GM06990 (cell line): ENCODE data around the gene ZBTB47.

ENCODE experiments used
- DNase-seq: peaks from one replicate; pipeline ENCODE4 v3.0.0-alpha.2; 2011; ENCODE audit not compliant: insufficient read length; ENCODE audit errors: extremely low read depth
- H3K27me3 ChIP-seq: replicated peaks from 2 replicates; pipeline ENCODE4 v1.6.0; 2011; ENCODE audit warnings: low read length; ENCODE audit not compliant: control insufficient read depth, insufficient read depth
- H3K36me3 ChIP-seq: 2 replicates; pipeline ENCODE4 v1.5.1; 2011; ENCODE audit warnings: low read length; ENCODE audit not compliant: control insufficient read depth, insufficient read depth
- H3K4me3 ChIP-seq: replicated peaks from 2 replicates; pipeline ENCODE4 v1.5.1; 2011; ENCODE audit warnings: low read depth, mild to moderate bottlenecking, control low read depth, low read length
- TF ChIP-seq, protein P1 (sequence below): IDR thresholded peaks from 2 replicates; pipeline ENCODE4 v1.5.1; 2011; ENCODE audit warnings: low read length, control low read depth, mild to moderate bottlenecking, inconsistent platforms; ENCODE audit not compliant: insufficient read depth, poor library complexity, severe bottlenecking

Gene ZBTB47

DNA sequence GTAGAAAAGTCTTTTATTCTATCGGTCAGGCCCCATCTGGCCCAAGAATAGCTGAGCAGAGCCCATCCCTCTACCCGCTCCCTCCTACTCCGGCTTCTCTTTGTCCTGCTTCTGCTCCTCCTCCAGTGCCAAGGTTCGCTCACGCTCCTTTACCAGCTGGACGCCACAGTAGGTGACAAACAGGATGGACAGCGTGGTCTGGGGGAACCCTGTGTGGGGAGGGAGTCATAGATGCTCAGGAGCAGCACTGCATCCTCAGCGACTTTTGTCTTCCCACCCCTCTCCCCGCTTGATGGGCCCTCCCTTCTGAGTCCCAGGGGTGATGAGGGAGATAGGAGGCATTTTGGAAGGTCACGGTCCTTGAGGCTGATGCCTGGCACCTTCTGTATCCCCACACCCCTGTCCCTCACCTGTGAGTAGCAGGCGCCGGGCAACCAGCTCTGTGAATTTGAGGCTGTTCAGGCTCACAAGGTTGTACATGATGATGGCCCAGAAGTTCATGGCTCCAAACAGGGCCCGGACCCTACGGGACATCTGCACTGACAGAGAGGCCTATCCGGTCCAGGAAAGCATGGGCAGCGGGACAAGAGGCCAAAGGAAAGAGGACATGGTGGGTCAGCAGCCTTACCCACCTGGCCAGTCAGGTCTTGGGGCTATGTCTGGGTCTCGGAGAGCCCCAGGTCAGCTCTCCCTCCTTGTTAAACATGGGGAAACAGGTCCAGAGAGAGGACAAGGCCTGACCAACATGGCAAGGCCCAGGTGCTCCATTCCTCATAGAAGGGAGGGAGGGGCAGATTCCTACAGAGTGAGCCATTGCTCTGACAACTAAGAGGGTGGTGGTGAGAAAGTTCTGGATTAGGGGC, 39.4 kb downstream of the ZBTB47 start:
- TF ChIP-seq, protein P1, sequence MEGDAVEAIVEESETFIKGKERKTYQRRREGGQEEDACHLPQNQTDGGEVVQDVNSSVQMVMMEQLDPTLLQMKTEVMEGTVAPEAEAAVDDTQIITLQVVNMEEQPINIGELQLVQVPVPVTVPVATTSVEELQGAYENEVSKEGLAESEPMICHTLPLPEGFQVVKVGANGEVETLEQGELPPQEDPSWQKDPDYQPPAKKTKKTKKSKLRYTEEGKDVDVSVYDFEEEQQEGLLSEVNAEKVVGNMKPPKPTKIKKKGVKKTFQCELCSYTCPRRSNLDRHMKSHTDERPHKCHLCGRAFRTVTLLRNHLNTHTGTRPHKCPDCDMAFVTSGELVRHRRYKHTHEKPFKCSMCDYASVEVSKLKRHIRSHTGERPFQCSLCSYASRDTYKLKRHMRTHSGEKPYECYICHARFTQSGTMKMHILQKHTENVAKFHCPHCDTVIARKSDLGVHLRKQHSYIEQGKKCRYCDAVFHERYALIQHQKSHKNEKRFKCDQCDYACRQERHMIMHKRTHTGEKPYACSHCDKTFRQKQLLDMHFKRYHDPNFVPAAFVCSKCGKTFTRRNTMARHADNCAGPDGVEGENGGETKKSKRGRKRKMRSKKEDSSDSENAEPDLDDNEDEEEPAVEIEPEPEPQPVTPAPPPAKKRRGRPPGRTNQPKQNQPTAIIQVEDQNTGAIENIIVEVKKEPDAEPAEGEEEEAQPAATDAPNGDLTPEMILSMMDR = no peak
- H3K27me3 ChIP-seq = peaks cover 2% of the 10 kb centered on the region

DNA sequence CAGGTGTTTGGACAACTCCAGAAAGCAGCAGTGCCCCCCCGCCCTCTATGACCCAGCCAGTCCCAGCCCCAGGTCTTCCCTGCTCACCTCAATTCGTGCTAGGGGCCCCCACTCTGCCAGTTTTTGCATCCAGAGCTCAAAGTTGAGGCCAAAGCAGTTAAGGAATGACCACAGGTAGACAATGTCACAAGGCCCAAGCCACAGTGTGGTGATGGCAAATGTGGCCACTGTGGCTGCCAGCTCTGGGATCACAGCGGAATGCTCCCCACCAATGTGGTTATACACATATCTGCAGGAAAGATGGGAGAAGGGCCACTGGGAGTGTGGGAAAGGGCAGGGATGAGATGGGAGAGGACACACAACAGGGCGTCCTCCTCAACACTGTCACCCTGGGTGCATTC, 40.0 kb downstream of the ZBTB47 start:
- no peak overlapping the region for H3K4me3 ChIP-seq
- TF ChIP-seq, protein P1 = no peak
- peaks cover 2% of the 10 kb centered on the region for H3K27me3 ChIP-seq
- no peaks in the 10 kb centered on the region for H3K36me3 ChIP-seq
- DNase-seq = no peak

More for the DNA sequence above, 39.4 kb downstream of the ZBTB47 start:
- no peak overlapping the region for H3K4me3 ChIP-seq
- no peak for DNase-seq
- no peaks in the 10 kb centered on the region for H3K36me3 ChIP-seq

DNA sequence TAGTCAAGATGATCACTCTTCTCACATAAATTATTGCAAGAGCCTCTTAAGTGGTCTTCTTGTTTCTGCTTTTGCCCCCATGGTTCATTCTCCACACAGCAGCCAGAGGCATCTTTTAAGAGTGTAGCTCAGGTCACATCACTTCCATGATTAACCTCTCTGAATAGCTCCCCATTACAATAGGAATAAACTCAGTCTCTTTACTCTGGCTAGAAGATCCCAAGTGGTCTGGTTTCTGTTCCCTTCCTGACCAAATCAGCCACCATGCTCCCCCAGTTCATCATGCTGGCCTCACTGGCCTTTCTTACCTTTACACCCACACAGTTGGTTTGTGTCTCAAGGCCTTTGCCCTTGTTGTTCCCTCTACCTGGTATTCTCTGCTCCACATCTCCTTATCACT, 40.9 kb downstream of the ZBTB47 start:
- no peak overlapping the region for H3K4me3 ChIP-seq
- DNase-seq = no peak
- peaks cover 2% of the 10 kb centered on the region for H3K27me3 ChIP-seq
- TF ChIP-seq, protein P1 = no peak
- H3K36me3 ChIP-seq = no peaks in the 10 kb centered on the region

DNA sequence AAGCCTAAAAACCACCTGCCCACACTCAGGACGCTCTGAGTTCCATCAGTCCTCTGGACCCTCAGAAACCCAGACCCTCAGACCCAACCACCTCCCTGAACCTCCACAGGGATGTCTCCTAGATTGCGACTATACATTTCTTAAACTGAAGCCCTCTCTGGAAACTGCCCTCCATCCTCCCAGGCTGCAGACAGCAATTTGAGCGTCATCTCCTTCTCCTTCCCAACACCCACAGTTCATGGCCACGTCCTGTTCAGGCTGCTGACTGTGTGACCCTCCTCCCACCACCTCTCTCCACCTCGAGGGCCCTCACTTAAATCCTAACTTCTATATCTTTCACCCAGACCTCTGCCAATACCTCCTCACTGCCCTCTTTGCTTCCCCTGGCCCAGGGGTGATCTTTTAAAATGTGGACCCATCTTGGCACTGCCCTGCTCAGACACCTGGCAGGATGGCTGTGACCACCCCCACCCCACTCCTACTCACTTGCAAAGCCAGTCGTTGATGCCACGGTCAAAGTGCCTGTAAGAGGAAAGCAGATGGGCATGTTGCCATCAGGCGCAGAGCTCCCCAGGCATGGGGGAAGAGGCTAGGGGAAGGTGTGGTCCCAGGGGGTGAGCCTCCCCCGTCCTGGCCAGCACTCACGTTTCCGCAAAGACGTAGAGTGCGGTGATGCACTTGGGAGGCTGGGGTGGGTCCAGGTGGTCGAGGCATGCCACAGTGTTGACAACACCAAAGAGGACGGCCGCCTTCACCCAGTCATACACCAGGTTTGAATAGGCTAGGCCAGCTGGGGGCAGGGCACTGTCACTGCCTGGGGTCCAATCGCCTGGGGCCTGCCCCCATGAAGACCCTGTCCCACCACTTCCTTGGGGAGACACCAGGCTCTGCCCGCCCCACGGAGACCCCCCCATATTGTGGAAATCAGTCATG, 43.1 kb downstream of the ZBTB47 start:
- TF ChIP-seq, protein P1 = no peak
- no peak overlapping the region for H3K4me3 ChIP-seq
- H3K36me3 ChIP-seq = no peaks in the 10 kb centered on the region
- no peak for DNase-seq
- H3K27me3 ChIP-seq = peaks cover 2% of the 10 kb centered on the region

DNA sequence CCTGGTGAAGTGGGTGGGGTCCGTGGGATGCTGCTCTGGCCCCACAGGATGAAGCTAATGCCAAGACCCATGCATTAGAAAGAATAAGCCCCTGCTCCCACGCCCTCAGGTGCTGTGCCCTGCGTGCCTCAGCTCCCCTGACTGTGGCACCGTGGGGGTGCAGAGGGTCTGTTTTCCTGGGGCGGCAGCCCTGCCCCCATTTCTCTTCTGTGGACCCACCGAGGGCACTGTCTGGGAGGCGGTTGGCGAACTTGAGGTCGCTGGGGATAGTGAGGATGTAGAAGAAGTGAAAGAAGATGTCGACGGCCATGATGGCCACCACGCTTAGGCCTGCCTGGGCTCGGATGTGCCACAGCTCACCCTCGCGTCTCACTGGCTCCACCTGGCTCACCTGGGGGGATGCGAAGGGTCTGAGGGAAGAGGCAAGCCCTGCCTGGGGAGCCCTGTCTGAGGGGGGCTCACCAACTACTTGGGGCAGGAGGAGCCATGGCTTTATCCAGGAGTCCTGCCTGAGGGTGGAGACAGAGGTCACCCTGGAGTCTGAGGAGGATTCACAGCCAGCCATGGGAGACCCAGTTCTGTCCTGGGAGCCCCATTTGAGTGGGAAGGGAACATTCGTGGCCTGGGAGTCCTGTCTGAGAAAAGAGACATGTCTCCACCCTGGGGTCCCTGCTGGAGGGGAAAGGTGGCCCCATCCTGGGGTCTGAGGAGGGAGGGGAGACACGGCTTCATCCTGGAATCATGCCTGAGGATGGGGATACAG, 44.0 kb downstream of the ZBTB47 start:
- Histone ChIP-seq H3K27me3 (peaks cover 2% of the 10 kb centered on the region), H3K4me3 (no peak overlapping the region), H3K36me3 (no peaks in the 10 kb centered on the region)
- DNase-seq = no peak
- TF ChIP-seq, protein P1 = no peak
